NT2/D1 (cell line): ENCODE measurements around the gene SPOCK2.

Experiments
- DNase-seq: peaks from one replicate; pipeline ENCODE4 v3.0.0-alpha.2; 2011; ENCODE audit warnings: low read depth, low spot score
- H3K27me3 ChIP-seq: 2 replicates; pipeline ENCODE4 v1.6.0; 2011; ENCODE audit warnings: mild to moderate bottlenecking; ENCODE audit not compliant: insufficient read length, insufficient read depth
- H3K36me3 ChIP-seq: 2 replicates; pipeline ENCODE4 v1.6.1; 2011; ENCODE audit warnings: mild to moderate bottlenecking, low read length, mixed read lengths; ENCODE audit not compliant: insufficient read depth, insufficient read length
- H3K4me1 ChIP-seq: 2 replicates; pipeline ENCODE4 v1.5.1; 2011; ENCODE audit not compliant: insufficient read depth, insufficient read length
- H3K4me3 ChIP-seq: 2 replicates; pipeline ENCODE4 v1.5.1; 2011; ENCODE audit warnings: low read depth; ENCODE audit not compliant: insufficient read length
- H3K9ac ChIP-seq: 2 replicates; pipeline ENCODE4 v1.6.0; 2011; ENCODE audit warnings: low read depth; ENCODE audit not compliant: insufficient read length
- H3K9me3 ChIP-seq: 2 replicates; pipeline ENCODE4 v1.5.1; 2011; ENCODE audit warnings: mild to moderate bottlenecking, low read length; ENCODE audit not compliant: insufficient read depth
- SUZ12 ChIP-seq: IDR thresholded peaks from 2 replicates; pipeline ENCODE4 v1.6.1; 2011; ENCODE audit not compliant: insufficient read length, insufficient read depth; ENCODE audit errors: extremely low read depth
- YY1 ChIP-seq: IDR thresholded peaks from 2 replicates; pipeline ENCODE4 v1.6.1; 2011; ENCODE audit not compliant: insufficient read length, insufficient read depth
- ZNF274 ChIP-seq: IDR thresholded peaks from 2 replicates; pipeline ENCODE4 v1.6.1; 2011; ENCODE audit warnings: mild to moderate bottlenecking, low read depth, low read length

SPOCK2 gene

GRCh38 chr10:72044417-72045041 lies 43.8 kb downstream of the SPOCK2 start:
- no peaks in the 10 kb centered on the region for H3K27me3 ChIP-seq
- H3K9me3 ChIP-seq, result peaks cover 7% of the 10 kb centered on the region; the same call in 1 of the 2 replicates
- H3K36me3 ChIP-seq, result no peaks in the 10 kb centered on the region
- H3K4me1 ChIP-seq, result peaks cover 7% of the 10 kb centered on the region
- H3K4me3 ChIP-seq, result no peak overlapping the region
- peak overlapping the region; percentile 50 for H3K9ac ChIP-seq
- TF ChIP-seq ZNF274 (no peak), SUZ12 (no peak), YY1 (no peak)
- no peak for DNase-seq

GRCh38 chr10:72043016-72043834 lies 45.1 kb downstream of the SPOCK2 start:
- peaks cover 10% of the 10 kb centered on the region for H3K4me1 ChIP-seq
- no peak for DNase-seq
- H3K9ac ChIP-seq, result no peak overlapping the region
- TF ChIP-seq YY1 (no peak), SUZ12 (no peak), ZNF274 (no peak)
- no peaks in the 10 kb centered on the region for H3K36me3 ChIP-seq
- no peaks in the 10 kb centered on the region for H3K9me3 ChIP-seq
- H3K4me3 ChIP-seq, result no peak overlapping the region
- H3K27me3 ChIP-seq, result no peaks in the 10 kb centered on the region

- no peak for DNase-seq
- peaks cover 16% of the 10 kb centered on the region for H3K4me1 ChIP-seq
- H3K4me3 ChIP-seq, result no peak overlapping the region
- no peaks in the 10 kb centered on the region for H3K9me3 ChIP-seq
- no peaks in the 10 kb centered on the region for H3K36me3 ChIP-seq
- no peak for TF ChIP-seq SUZ12
- no peak for TF ChIP-seq YY1
- no peak for TF ChIP-seq ZNF274
- no peak overlapping the region for H3K9ac ChIP-seq
- H3K27me3 ChIP-seq, result no peaks in the 10 kb centered on the region
Observed at GRCh38 chr10:72041491-72041890, 46.9 kb downstream of the SPOCK2 start.

- no peaks in the 10 kb centered on the region for H3K9me3 ChIP-seq
- DNase-seq, result no peak
- H3K36me3 ChIP-seq, result no peaks in the 10 kb centered on the region
- TF ChIP-seq SUZ12 (no peak), ZNF274 (no peak), YY1 (no peak)
- no peak overlapping the region for H3K4me3 ChIP-seq
- no peaks in the 10 kb centered on the region for H3K27me3 ChIP-seq
- peaks cover 22% of the 10 kb centered on the region for H3K4me1 ChIP-seq
- no peak overlapping the region for H3K9ac ChIP-seq
Observed at GRCh38 chr10:72039377-72039776, 49.0 kb downstream of the SPOCK2 start.

- Histone ChIP-seq H3K9me3 (no peaks in the 10 kb centered on the region), H3K27me3 (no peaks in the 10 kb centered on the region), H3K9ac (no peak overlapping the region), H3K36me3 (no peaks in the 10 kb centered on the region), H3K4me1 (peaks cover 22% of the 10 kb centered on the region), H3K4me3 (no peak overlapping the region)
- TF ChIP-seq SUZ12 (no peak), ZNF274 (no peak), YY1 (no peak)
- DNase-seq, result no peak
Observed at GRCh38 chr10:72038458-72039001, 49.8 kb downstream of the SPOCK2 start.

GRCh38 chr10:72037811-72038210 lies 50.5 kb downstream of the SPOCK2 start:
- H3K4me3 ChIP-seq, result no peak overlapping the region
- peak; percentile 59 for DNase-seq
- H3K9ac ChIP-seq, result no peak overlapping the region
- H3K9me3 ChIP-seq, result no peaks in the 10 kb centered on the region
- TF ChIP-seq ZNF274 (no peak), YY1 (no peak), SUZ12 (no peak)
- peaks cover 20% of the 10 kb centered on the region for H3K4me1 ChIP-seq
- H3K36me3 ChIP-seq, result no peaks in the 10 kb centered on the region
- no peaks in the 10 kb centered on the region for H3K27me3 ChIP-seq

- Histone ChIP-seq H3K4me1 (peaks cover 20% of the 10 kb centered on the region), H3K36me3 (no peaks in the 10 kb centered on the region), H3K4me3 (no peak overlapping the region), H3K27me3 (no peaks in the 10 kb centered on the region), H3K9ac (no peak overlapping the region), H3K9me3 (no peaks in the 10 kb centered on the region)
- no peak for DNase-seq
- no peak for TF ChIP-seq ZNF274
- no peak for TF ChIP-seq SUZ12
- no peak for TF ChIP-seq YY1
Observed at GRCh38 chr10:72037266-72037665, 51.1 kb downstream of the SPOCK2 start.
